Calu3 (cell line): ENCODE data around the gene CDC42SE2. TPM values are rescaled to one million over a fixed set of nuclear protein-coding genes. Genes with fewer than 3 reads are reported as not detected.

Experiments used
- BruUV-seq: library from RNA; stranded (reverse); fragments of 400-500 nt; replicated peaks from 2 replicates; lab custom pipeline; 2021; lab: Mats Ljungman, UMichigan
- CTCF ChIA-PET: fragments of 300-600 bp; sonication (Branson Sonifier 250); formaldehyde crosslinking; loops from one replicate; lab custom pipeline; 2022; ENCODE audit warnings: antibody characterized with exemption; lab: Charles Lee
- DNase-seq: peaks from one replicate; pipeline ENCODE4 v3.0.0; 2022
- H3K27ac Mint-ChIP-seq: one replicate; pipeline ENCODE4 v1.8.0; 2022; ENCODE audit warnings: mixed read lengths; ENCODE audit not compliant: unreplicated experiment
- H3K27me3 Mint-ChIP-seq: one replicate; pipeline ENCODE4 v1.8.0; 2022; ENCODE audit warnings: mixed read lengths; ENCODE audit not compliant: unreplicated experiment
- H3K36me3 Mint-ChIP-seq: one replicate; pipeline ENCODE4 v1.8.0; 2022; ENCODE audit warnings: mild to moderate bottlenecking, moderate library complexity, mixed read lengths; ENCODE audit not compliant: insufficient read depth, unreplicated experiment
- H3K4me1 Mint-ChIP-seq: one replicate; pipeline ENCODE4 v1.8.0; 2022; ENCODE audit warnings: mild to moderate bottlenecking, low read depth, mixed read lengths; ENCODE audit not compliant: unreplicated experiment
- H3K4me3 Mint-ChIP-seq: one replicate; pipeline ENCODE4 v1.8.0; 2022; ENCODE audit warnings: mild to moderate bottlenecking, low read depth, moderate library complexity, mixed read lengths; ENCODE audit not compliant: unreplicated experiment
- H3K9me3 Mint-ChIP-seq: one replicate; pipeline ENCODE4 v1.8.0; 2022; ENCODE audit warnings: low read depth, mixed read lengths; ENCODE audit not compliant: unreplicated experiment
- CTCF ChIP-seq: fragments of 200-600 bp; IDR thresholded peaks from one replicate; pipeline ENCODE4 v1.8.0; 2022; ENCODE audit warnings: antibody characterized with exemption; ENCODE audit not compliant: unreplicated experiment
- intact Hi-C: fragments of 100-400 bp; cut with micrococcal nuclease; formaldehyde crosslinking; loops from one replicate; pipeline ENCODE4 v1.10.0; 2022; ENCODE audit not compliant: unreplicated experiment
- total RNA-seq: library from RNA; stranded (reverse); gene quantifications from 2 replicates; pipeline ENCODE4 v1.2.3, GENCODE V29; 2022

CDC42SE2 gene
- total RNA-seq, 1 experiment from 2014 or later: 63.9 TPM

GRCh38 chr5:131220566-131220965, 43.3 kb upstream of the CDC42SE2 start:
- no peak overlapping the region for H3K4me3 Mint-ChIP-seq
- H3K27me3 Mint-ChIP-seq: no peaks in the 10 kb centered on the region
- H3K4me1 Mint-ChIP-seq: no peaks in the 10 kb centered on the region
- TF ChIP-seq CTCF: no peak
- H3K27ac Mint-ChIP-seq: no peak overlapping the region
- BruUV-seq: no TSS peak
- intact Hi-C loops: no loop called here
- H3K9me3 Mint-ChIP-seq: no peaks in the 10 kb centered on the region
- CTCF ChIA-PET: interaction anchor here (0.7 to 1.1 kb wide), 2 partner anchors 17 kb away, joined by 3 read pairs; no protein-coding TSS in a partner anchor
- H3K36me3 Mint-ChIP-seq: no peaks in the 10 kb centered on the region
- no peak for DNase-seq

- no TSS peak for BruUV-seq
- CTCF ChIA-PET: interaction anchor here (0.7 to 1.3 kb wide), 3 partner anchors 16 to 38 kb away, joined by 3 to 5 read pairs (median 3); no protein-coding TSS in a partner anchor
- Mint-ChIP-seq H3K4me1 (no peaks in the 10 kb centered on the region), H3K36me3 (no peaks in the 10 kb centered on the region), H3K27ac (no peak overlapping the region), H3K27me3 (no peaks in the 10 kb centered on the region), H3K9me3 (no peaks in the 10 kb centered on the region), H3K4me3 (no peak overlapping the region)
- TF ChIP-seq CTCF: no peak
- intact Hi-C loops: no loop called here
- no peak for DNase-seq
Measured at GRCh38 chr5:131221008-131221703, 42.7 kb upstream of the CDC42SE2 start.

- H3K4me1 Mint-ChIP-seq: no peaks in the 10 kb centered on the region
- no peak overlapping the region for H3K4me3 Mint-ChIP-seq
- CTCF ChIA-PET: interaction anchor here (1.1 to 1.3 kb wide), 2 partner anchors 15 to 37 kb away, joined by 3 to 5 read pairs; no protein-coding TSS in a partner anchor
- no peaks in the 10 kb centered on the region for H3K36me3 Mint-ChIP-seq
- H3K27ac Mint-ChIP-seq: no peak overlapping the region
- BruUV-seq: no TSS peak
- TF ChIP-seq CTCF: no peak
- intact Hi-C loops: no loop called here
- DNase-seq: no peak
- H3K27me3 Mint-ChIP-seq: no peaks in the 10 kb centered on the region
- no peaks in the 10 kb centered on the region for H3K9me3 Mint-ChIP-seq
Measured at GRCh38 chr5:131221888-131222287, 42.0 kb upstream of the CDC42SE2 start.

GRCh38 chr5:131222731-131223130, 41.1 kb upstream of the CDC42SE2 start:
- Mint-ChIP-seq H3K27me3 (no peaks in the 10 kb centered on the region), H3K36me3 (no peaks in the 10 kb centered on the region)

More at GRCh38 chr5:131222731-131223130, 41.1 kb upstream of the CDC42SE2 start:
- no peaks in the 10 kb centered on the region for H3K4me1 Mint-ChIP-seq
- no peak for TF ChIP-seq CTCF
- intact Hi-C loops: no loop called here
- H3K27ac Mint-ChIP-seq: no peak overlapping the region
- H3K9me3 Mint-ChIP-seq: no peaks in the 10 kb centered on the region
- no peak for DNase-seq
- H3K4me3 Mint-ChIP-seq: no peak overlapping the region
- CTCF ChIA-PET: no interaction called here
- BruUV-seq: no TSS peak
